ENCODE data around the gene PERM1. TPM values are rescaled to one million over a fixed set of nuclear protein-coding genes. Genes with fewer than 3 reads are reported as not detected.

The PERM1 gene
- total and polyA plus RNA-seq, 5 donors = 44.4 to 112 (median 66.8) TPM

DNA sequence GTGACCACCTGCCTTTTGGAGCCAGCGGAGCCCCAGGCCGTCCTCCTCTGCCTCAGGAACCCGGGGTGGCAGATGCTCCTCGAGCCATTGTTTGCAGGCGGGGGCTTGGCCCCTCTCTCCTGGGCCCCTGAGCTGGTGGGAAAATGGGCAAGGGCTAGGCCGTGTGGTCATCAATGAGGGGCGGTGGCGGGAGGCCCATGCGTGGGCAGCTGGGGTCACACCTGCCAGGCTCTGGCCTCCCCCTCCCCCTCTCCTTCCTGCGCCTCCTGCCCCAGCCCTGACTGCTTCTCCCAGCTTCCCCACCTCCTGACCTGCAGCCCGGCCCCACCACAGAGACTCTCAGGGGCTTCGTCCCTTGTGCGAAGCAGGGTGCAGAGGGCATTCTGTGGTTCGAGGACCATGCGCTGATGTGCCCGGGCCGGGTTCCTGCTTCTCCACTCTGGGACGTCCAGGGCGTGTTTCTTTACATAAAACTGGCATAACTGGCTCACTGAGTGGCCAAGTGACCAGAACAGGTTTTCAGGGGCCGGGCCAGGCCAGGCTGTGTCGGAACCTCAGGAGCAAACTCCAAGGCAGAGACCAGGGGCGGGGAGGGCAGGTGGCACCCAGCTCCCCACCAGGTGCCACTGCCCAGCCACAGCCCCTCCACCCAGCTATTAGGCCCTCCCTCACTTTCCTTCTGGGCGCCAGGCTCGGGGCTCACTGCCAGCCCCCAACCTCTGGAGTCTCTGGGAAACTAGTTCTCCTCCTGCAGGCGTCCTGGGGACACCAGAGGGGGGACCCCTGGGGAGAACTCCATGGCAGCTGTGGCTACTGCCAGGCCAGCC is 48.9 kb downstream of the PERM1 start:
- no peaks in the 10 kb centered on the region for H3K27me3 ChIP-seq (ENCODE audit: control insufficient read depth, insufficient read depth)
- ATAC-seq = no peak
- WGBS = 79% methylated on average over 25 of the region's 25 CpGs
- DNase-seq = no peak
- intact Hi-C loops (cut with DNase I) = no loop called here
- H3K27ac ChIP-seq (ENCODE audit: low read length) = no peak overlapping the region
- no peaks in the 10 kb centered on the region for H3K4me1 ChIP-seq (ENCODE audit: control insufficient read depth, insufficient read depth, low read length)
- H3K9me3 ChIP-seq (ENCODE audit: control insufficient read depth, low read length) = no peaks in the 10 kb centered on the region
- H3K4me3 ChIP-seq (ENCODE audit: low read length) = no peak overlapping the region

- DNase-seq (no peak), ATAC-seq (no peak)
- Histone ChIP-seq H3K4me3 (ENCODE audit: low read length) (no peak overlapping the region), H3K4me1 (ENCODE audit: control insufficient read depth, insufficient read depth, low read length) (no peaks in the 10 kb centered on the region), H3K27me3 (ENCODE audit: control insufficient read depth, insufficient read depth) (no peaks in the 10 kb centered on the region), H3K9me3 (ENCODE audit: control insufficient read depth, low read length) (no peaks in the 10 kb centered on the region), H3K27ac (ENCODE audit: low read length) (no peak overlapping the region)
- intact Hi-C loops (cut with DNase I) = no loop called here
- WGBS = 78% methylated on average over 16 of the region's 16 CpGs
These were observed 49.8 kb downstream of the PERM1 start for GRCh38 chr1:932173-932510.

DNA sequence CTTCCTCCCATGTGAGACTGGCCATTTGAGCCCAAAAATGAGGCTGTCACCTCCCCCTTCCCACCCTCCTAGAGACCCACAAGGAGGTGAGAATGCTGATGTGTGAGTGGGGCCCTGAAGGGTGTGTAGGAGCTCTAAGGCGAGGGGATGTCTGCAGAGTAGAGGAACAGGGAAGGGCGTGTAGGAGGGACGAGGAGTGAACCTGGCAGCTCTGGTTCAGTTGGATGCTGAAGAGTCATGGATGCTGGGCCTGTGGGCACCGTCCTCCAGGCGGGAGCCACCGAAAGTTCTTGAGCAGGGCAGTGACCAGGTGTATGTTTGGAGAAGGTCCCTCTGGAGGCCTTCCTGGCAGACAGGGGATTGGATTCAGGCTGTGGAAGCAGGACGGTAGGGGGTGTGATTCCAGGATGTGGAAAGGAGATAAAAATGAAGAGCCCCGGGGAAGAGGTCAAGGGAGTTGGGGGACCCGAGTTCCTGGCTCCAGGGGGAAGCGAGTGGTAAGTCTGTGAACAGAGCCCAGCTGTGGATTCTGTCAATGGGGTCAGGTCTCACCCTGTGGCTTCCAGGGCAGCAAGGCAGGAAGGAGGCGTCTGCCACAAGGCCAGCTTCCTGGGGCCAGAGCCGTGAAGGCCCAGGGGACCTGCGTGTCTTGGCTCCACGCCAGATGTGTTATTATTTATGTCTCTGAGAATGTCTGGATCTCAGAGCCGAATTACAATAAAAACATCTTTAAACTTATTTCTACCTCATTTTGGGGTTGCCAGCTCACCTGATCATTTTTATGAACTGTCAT is 50.3 kb downstream of the PERM1 start:
- Histone ChIP-seq H3K4me3 (ENCODE audit: low read length) (no peak overlapping the region), H3K27ac (ENCODE audit: low read length) (no peak overlapping the region), H3K27me3 (ENCODE audit: control insufficient read depth, insufficient read depth) (no peaks in the 10 kb centered on the region), H3K4me1 (ENCODE audit: control insufficient read depth, insufficient read depth, low read length) (no peaks in the 10 kb centered on the region), H3K9me3 (ENCODE audit: control insufficient read depth, low read length) (no peaks in the 10 kb centered on the region)
- DNase-seq = no peak
- no peak for ATAC-seq
- intact Hi-C loops (cut with DNase I) = no loop called here
- WGBS = 48% methylated on average over 15 of the region's 15 CpGs

GRCh38 chr1:930633-931138 is 51.2 kb downstream of the PERM1 start:
- Histone ChIP-seq H3K4me3 (ENCODE audit: low read length) (no peak overlapping the region), H3K4me1 (ENCODE audit: control insufficient read depth, insufficient read depth, low read length) (no peaks in the 10 kb centered on the region), H3K27ac (ENCODE audit: low read length) (no peak overlapping the region), H3K9me3 (ENCODE audit: control insufficient read depth, low read length) (no peaks in the 10 kb centered on the region), H3K27me3 (ENCODE audit: control insufficient read depth, insufficient read depth) (no peaks in the 10 kb centered on the region)
- intact Hi-C loops (cut with DNase I) = no loop called here
- WGBS = 73% methylated on average over 18 of the region's 18 CpGs
- ATAC-seq (no peak), DNase-seq (no peak)

DNA sequence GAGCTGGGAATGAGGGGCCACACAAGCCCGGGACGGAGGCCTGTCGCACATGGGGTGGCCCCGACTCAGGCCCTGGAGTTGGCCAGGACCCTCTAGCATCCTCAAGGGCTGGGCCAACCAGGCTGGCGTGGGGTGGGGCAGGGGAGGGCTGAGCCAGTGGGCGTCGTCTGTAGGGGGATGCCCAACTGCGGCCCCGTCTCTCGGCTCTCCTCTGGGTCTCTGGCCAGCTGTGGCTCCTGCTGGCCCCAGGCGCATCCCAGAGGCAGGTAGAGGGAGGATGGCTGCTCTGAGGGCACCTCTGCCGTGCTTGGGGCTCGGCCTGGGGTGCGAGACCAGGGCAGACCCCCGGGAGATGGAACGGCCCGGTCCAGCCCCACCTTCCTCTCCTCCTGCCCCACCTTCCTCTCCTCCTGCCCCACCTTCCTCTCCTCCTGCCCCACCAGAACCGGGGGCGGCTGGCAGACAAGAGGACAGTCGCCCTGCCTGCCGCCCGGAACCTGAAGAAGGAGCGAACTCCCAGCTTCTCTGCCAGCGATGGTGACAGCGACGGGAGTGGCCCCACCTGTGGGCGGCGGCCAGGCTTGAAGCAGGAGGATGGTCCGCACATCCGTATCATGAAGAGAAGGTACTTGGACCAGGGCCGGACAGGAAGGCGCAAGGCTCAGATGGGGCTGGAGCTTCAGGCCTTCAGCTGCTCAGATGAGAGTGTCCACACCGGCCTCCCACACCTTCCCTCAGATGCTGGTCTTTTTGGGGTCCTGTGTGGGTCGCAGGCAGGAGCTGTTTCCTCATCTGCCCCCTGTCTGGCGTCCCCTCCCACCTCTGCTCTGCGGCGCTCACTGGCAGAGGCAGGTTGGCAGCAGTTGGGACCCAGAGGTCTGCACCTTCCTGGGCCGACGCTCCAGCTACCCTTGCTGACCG is 51.9 kb downstream of the PERM1 start:
- no peaks in the 10 kb centered on the region for H3K27me3 ChIP-seq (ENCODE audit: control insufficient read depth, insufficient read depth)
- no peak for ATAC-seq
- intact Hi-C loops (cut with DNase I) = no loop called here

DNA sequence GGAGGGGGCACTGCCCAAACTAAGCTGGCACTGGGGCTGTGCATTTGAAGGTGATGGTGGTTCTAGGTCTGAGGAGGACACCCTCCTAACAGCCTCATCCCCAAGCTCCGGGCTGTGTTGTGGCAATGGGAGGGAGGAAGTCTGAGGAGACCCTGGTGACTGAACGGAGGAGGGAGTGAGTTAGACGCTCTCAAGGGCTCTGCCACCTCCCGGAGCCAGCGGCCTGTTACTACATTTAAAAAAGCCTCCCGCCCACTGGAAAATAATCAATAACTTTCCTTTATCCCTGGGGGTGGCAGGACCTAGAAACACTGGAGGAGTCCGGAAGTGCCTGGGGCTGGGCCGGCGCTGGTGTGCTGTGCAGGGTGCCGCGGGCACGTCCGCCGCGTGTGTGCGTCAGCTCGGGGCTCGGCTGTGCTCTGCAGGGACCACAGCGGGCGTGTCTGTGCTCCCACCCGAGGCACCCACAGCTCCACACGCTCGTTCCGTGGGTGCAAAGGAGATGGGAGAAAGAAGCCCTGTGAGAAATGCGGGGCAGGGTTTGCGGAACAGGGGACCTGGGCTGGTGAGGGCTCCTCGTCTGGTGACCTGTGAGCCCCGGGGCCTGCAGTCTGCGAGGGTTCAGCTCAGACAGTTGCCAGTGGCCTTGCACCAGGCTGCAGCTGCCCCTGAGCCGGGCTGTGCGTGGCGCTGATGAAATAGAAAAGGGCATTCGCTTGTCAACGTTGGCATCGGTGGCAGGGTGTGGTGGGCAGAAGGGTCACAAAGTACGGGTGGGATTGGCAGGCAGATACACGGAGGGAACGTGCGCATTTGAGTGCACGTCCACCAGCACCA is 52.9 kb downstream of the PERM1 start:
- H3K4me3 ChIP-seq (ENCODE audit: low read length) = no peak overlapping the region
- WGBS = 79% methylated on average over 40 of the region's 40 CpGs
- H3K27me3 ChIP-seq (ENCODE audit: control insufficient read depth, insufficient read depth) = no peaks in the 10 kb centered on the region
- intact Hi-C loops (cut with DNase I) = no loop called here
- no peak overlapping the region for H3K27ac ChIP-seq (ENCODE audit: low read length)
- no peaks in the 10 kb centered on the region for H3K9me3 ChIP-seq (ENCODE audit: control insufficient read depth, low read length)
- DNase-seq = no peak
- H3K4me1 ChIP-seq (ENCODE audit: control insufficient read depth, insufficient read depth, low read length) = no peaks in the 10 kb centered on the region
- no peak for ATAC-seq

More for the DNA sequence above, 51.9 kb downstream of the PERM1 start:
- no peak overlapping the region for H3K4me3 ChIP-seq (ENCODE audit: low read length)
- H3K4me1 ChIP-seq (ENCODE audit: control insufficient read depth, insufficient read depth, low read length) = no peaks in the 10 kb centered on the region
- no peak overlapping the region for H3K27ac ChIP-seq (ENCODE audit: low read length)
- no peak for DNase-seq
- 86% methylated on average over 40 of the region's 40 CpGs for WGBS
- H3K9me3 ChIP-seq (ENCODE audit: control insufficient read depth, low read length) = no peaks in the 10 kb centered on the region

DNA sequence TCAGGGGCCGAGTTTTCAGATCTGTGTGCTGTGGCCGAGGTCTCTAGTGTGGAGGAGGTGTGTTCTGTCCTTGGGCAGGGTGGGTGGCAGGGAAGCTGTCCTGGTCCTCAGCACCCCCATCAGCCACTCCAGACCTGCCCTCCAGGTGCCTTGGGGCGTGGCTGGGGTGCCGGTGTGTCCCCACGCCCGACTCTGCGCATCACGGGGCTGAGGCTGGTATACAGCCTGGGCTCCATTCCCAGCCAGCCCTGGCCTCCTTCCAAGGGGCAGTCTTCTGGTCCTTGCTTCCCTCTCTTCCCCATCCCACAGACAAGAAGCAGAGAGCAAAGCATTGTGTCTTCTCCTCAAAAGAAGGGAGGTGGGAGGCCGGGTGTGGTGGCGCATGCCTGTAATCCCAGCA is 54.1 kb downstream of the PERM1 start:
- H3K27me3 ChIP-seq (ENCODE audit: control insufficient read depth, insufficient read depth) = no peaks in the 10 kb centered on the region
- 59% methylated on average over 10 of the region's 10 CpGs for WGBS
- DNase-seq = peak in 1 of 3 donors; percentile 75

GRCh38 chr1:927234-927633 is 54.7 kb downstream of the PERM1 start:
- no peaks in the 10 kb centered on the region for H3K27me3 ChIP-seq (ENCODE audit: control insufficient read depth, insufficient read depth)
- ATAC-seq (no peak), DNase-seq (no peak)
- intact Hi-C loops (cut with DNase I) = no loop called here
- WGBS = 56% methylated on average over 9 of the region's 9 CpGs
- H3K4me3 ChIP-seq (ENCODE audit: low read length) = no peak overlapping the region
- H3K27ac ChIP-seq (ENCODE audit: low read length) = no peak overlapping the region
- no peaks in the 10 kb centered on the region for H3K9me3 ChIP-seq (ENCODE audit: control insufficient read depth, low read length)
- H3K4me1 ChIP-seq (ENCODE audit: control insufficient read depth, insufficient read depth, low read length) = no peaks in the 10 kb centered on the region

More for the DNA sequence above, 54.1 kb downstream of the PERM1 start:
- Histone ChIP-seq H3K4me3 (ENCODE audit: low read length) (no peak overlapping the region), H3K4me1 (ENCODE audit: control insufficient read depth, insufficient read depth, low read length) (no peaks in the 10 kb centered on the region), H3K27ac (ENCODE audit: low read length) (no peak overlapping the region), H3K9me3 (ENCODE audit: control insufficient read depth, low read length) (no peaks in the 10 kb centered on the region)
- intact Hi-C loops (cut with DNase I) = no loop called here
- ATAC-seq = no peak

DNA sequence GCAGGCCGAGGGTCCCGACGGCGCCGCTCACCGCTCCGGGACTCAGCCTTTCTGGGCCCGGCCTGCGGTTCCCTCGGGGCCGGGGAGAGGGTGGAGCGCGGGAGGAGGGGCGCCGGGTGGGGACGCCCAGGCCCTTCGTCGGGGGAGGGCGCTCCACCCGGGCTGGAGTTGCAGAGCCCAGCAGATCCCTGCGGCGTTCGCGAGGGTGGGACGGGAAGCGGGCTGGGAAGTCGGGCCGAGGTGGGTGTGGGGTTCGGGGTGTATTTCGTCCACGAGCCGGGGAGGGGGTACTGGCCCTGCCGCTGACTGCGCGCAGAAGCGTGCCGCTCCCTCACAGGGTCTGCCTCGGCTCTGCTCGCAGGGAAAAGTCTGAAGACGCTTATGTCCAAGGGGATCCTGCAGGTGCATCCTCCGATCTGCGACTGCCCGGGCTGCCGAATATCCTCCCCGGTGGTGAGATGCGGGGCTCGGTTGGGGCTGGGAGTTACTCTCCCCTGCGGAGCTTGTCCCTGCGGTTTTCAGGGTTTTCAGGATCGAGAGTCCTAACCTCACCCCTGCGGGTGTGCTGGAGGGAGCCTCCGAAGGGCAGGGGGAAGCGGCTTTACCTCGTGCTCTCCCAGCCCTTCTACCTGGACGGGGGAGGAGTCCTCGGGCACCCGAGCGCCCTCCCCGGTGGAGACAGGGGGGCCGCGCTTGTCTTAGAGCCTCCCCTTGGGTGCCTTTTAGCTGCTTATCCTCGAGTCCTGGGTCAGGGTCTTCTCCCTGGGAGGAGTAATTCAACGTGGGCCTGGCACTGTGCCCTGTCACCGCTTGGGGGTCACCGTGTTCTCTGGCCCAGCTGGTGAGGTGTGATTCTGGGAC is 56.1 kb downstream of the PERM1 start:
- H3K4me3 ChIP-seq (ENCODE audit: low read length) = peak overlapping the region; percentile 67
- 9% methylated on average over 64 of the region's 65 CpGs for WGBS
- peaks cover 2% of the 10 kb centered on the region for H3K4me1 ChIP-seq (ENCODE audit: control insufficient read depth, insufficient read depth, low read length)
- intact Hi-C loops (cut with DNase I) = no loop called here
- H3K9me3 ChIP-seq (ENCODE audit: control insufficient read depth, low read length) = no peaks in the 10 kb centered on the region
- DNase-seq (peak; percentile 76 to 93 (median 92)), ATAC-seq (peak; percentile 51 to 65)
- H3K27ac ChIP-seq (ENCODE audit: low read length) = no peak overlapping the region
- no peaks in the 10 kb centered on the region for H3K27me3 ChIP-seq (ENCODE audit: control insufficient read depth, insufficient read depth)
